ENCODE results near the gene WNT7B.

WNT7B gene

DNA sequence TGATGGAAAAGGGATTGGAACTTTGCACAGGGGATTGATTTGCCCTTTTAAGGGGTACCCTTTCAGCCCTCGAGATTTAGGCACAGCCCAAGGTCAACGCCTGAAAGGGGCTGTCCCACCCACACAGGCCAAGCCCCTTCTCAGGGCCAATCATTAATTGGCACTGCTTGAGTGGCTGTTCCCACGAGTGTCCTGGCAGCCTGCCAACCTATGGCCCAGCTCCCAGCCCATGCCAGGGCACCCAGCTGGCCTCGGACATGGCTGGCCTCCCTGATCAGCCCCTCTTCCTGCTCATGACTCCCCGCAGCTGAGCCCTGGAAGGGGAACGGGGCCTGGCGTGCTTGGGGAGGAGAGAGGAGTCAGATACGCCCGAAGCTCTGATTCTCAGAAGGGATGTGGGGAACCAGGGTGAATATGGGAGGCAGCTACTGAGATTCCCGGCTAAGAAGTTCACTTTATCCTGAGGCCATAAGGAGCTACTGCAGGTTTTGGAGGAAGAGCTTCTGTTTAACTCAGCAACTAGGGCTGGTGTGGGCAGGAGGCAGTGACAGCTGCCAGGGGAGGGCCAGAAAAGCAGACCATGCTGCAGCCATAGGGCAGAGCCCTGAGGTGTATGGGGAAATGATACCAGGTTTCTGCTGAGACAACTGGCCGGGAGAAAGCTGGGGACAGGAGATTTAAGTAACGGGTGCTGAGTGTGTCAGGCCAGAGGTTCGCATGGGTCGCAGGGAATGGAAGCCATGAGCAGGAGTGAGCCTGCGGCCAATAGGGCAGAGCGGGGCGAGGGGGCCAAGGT, 30.0 kb downstream of the WNT7B start:
- H3K36me3 ChIP-seq (ENCODE audit: control insufficient read depth, insufficient read depth, low read length), result no peaks in the 10 kb centered on the region
- no peaks in the 10 kb centered on the region for H3K27me3 ChIP-seq (ENCODE audit: control insufficient read depth, insufficient read depth, low read length)
- no peak overlapping the region for H3K4me3 ChIP-seq (ENCODE audit: low read depth, low read length)
- H3K4me1 ChIP-seq (ENCODE audit: control insufficient read depth, insufficient read depth, low read length), result no peaks in the 10 kb centered on the region
- H3K9ac ChIP-seq (ENCODE audit: low read length), result no peak overlapping the region
- no peaks in the 10 kb centered on the region for H3K9me3 ChIP-seq (ENCODE audit: control insufficient read depth, insufficient read depth, low read depth, low read length)
- H3K27ac ChIP-seq (ENCODE audit: low read depth, low read length), result no peak overlapping the region

DNA sequence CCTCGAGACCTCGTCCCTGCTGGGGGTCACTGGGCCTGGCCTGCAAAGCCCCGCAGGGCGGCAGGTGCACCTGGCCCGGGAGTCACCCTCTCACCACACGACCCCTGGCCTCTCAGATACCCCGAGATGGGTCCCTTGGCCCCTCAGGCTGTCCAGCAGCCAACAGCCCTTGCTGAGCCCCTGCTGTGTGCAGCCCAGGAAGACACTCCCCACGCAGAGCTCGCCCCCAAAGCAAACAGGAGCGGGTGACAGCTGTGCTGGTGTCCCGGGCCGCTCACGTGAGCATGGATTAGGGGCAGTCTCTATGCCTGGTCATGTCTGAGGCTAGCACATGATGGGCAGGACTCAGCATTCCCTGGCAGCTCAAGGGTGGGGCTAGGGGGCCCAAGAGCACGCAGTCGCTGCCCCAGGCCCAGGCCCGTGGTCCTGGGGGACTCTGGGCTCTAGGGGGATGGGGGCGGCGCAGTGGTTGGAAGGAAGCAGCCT, 31.3 kb downstream of the WNT7B start:
- Histone ChIP-seq H3K4me3 (ENCODE audit: low read depth, low read length) (no peak overlapping the region), H3K27me3 (ENCODE audit: control insufficient read depth, insufficient read depth, low read length) (no peaks in the 10 kb centered on the region), H3K27ac (ENCODE audit: low read depth, low read length) (no peak overlapping the region), H3K4me1 (ENCODE audit: control insufficient read depth, insufficient read depth, low read length) (no peaks in the 10 kb centered on the region), H3K36me3 (ENCODE audit: control insufficient read depth, insufficient read depth, low read length) (no peaks in the 10 kb centered on the region), H3K9me3 (ENCODE audit: control insufficient read depth, insufficient read depth, low read depth, low read length) (no peaks in the 10 kb centered on the region), H3K9ac (ENCODE audit: low read length) (no peak overlapping the region)

DNA sequence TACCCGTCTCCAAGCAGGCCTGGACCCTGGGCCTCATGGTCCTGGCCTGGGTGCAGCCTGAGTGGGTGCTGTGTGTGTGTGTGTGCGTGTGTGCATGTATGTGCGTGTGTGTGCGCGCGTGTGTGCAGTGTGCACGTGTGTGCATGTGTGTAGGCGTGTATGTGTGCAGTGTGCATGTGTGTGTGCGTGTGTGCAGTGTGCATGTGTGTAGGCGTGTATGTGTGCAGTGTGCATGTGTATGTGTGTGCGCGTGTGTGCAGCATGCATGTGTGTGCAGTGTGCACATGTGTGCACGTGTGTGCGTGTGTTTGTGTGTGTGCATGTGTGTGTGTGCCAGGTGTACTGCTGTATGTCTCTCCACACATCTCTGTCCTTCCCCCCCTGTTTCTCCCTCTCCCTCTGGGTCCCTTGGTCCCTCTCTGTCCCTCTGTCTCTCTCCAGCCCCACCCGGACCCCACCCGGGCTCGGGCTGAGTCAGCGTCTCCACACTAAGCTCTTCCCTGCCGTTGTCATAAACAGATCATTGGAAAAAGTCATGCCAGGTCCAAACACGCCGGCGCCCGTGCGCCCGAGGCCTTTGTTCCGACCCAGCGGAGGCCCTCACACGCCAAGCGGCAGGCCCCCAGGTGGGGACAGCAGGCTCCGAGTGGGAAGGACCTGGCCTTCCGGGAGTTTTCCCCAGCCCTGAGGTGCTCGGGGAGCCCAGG, 34.0 kb downstream of the WNT7B start:
- Histone ChIP-seq H3K9me3 (ENCODE audit: control insufficient read depth, insufficient read depth, low read depth, low read length) (no peaks in the 10 kb centered on the region), H3K36me3 (ENCODE audit: control insufficient read depth, insufficient read depth, low read length) (no peaks in the 10 kb centered on the region), H3K4me1 (ENCODE audit: control insufficient read depth, insufficient read depth, low read length) (no peaks in the 10 kb centered on the region), H3K9ac (ENCODE audit: low read length) (no peak overlapping the region), H3K27ac (ENCODE audit: low read depth, low read length) (no peak overlapping the region), H3K4me3 (ENCODE audit: low read depth, low read length) (no peak overlapping the region), H3K27me3 (ENCODE audit: control insufficient read depth, insufficient read depth, low read length) (no peaks in the 10 kb centered on the region)

GRCh38 chr22:45942344-45942743, 34.6 kb downstream of the WNT7B start:
- Histone ChIP-seq H3K9me3 (ENCODE audit: control insufficient read depth, insufficient read depth, low read depth, low read length) (no peaks in the 10 kb centered on the region), H3K9ac (ENCODE audit: low read length) (no peak overlapping the region), H3K4me3 (ENCODE audit: low read depth, low read length) (no peak overlapping the region), H3K4me1 (ENCODE audit: control insufficient read depth, insufficient read depth, low read length) (no peaks in the 10 kb centered on the region), H3K36me3 (ENCODE audit: control insufficient read depth, insufficient read depth, low read length) (no peaks in the 10 kb centered on the region), H3K27ac (ENCODE audit: low read depth, low read length) (no peak overlapping the region), H3K27me3 (ENCODE audit: control insufficient read depth, insufficient read depth, low read length) (no peaks in the 10 kb centered on the region)

- Histone ChIP-seq H3K27me3 (ENCODE audit: control insufficient read depth, insufficient read depth, low read length) (no peaks in the 10 kb centered on the region; the same call in 1 of the 2 replicates), H3K9ac (ENCODE audit: low read length) (no peak overlapping the region), H3K36me3 (ENCODE audit: control insufficient read depth, insufficient read depth, low read length) (no peaks in the 10 kb centered on the region), H3K9me3 (ENCODE audit: control insufficient read depth, insufficient read depth, low read depth, low read length) (no peaks in the 10 kb centered on the region), H3K4me3 (ENCODE audit: low read depth, low read length) (no peak overlapping the region), H3K4me1 (ENCODE audit: control insufficient read depth, insufficient read depth, low read length) (no peaks in the 10 kb centered on the region), H3K27ac (ENCODE audit: low read depth, low read length) (no peak overlapping the region)
Measured at GRCh38 chr22:45938913-45939312, 38.0 kb downstream of the WNT7B start.

DNA sequence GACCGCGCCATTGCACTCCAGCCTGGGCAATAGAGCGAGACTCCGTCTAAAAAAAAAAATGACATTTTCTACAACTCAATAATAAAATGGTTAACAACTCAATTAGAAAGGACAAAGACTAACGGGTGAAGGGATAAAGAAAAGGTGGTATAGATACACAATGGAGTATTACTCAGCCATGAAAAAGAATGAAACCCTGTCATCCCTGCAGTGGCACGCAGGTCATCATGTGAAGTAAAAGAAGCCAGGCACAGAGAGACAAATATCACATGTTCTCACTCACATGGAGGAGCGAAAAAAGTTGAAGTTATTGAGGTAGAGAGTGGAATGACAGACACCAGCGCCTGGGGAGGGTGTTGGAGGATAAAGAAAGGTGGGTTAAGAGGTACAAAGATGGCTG, 39.0 kb downstream of the WNT7B start:
- no peak overlapping the region for H3K4me3 ChIP-seq (ENCODE audit: low read depth, low read length)
- H3K36me3 ChIP-seq (ENCODE audit: control insufficient read depth, insufficient read depth, low read length), result no peaks in the 10 kb centered on the region
- H3K9me3 ChIP-seq (ENCODE audit: control insufficient read depth, insufficient read depth, low read depth, low read length), result no peaks in the 10 kb centered on the region
- no peaks in the 10 kb centered on the region; the same call in 1 of the 2 replicates for H3K27me3 ChIP-seq (ENCODE audit: control insufficient read depth, insufficient read depth, low read length)
- no peaks in the 10 kb centered on the region for H3K4me1 ChIP-seq (ENCODE audit: control insufficient read depth, insufficient read depth, low read length)
- no peak overlapping the region for H3K9ac ChIP-seq (ENCODE audit: low read length)
- no peak overlapping the region for H3K27ac ChIP-seq (ENCODE audit: low read depth, low read length)

DNA sequence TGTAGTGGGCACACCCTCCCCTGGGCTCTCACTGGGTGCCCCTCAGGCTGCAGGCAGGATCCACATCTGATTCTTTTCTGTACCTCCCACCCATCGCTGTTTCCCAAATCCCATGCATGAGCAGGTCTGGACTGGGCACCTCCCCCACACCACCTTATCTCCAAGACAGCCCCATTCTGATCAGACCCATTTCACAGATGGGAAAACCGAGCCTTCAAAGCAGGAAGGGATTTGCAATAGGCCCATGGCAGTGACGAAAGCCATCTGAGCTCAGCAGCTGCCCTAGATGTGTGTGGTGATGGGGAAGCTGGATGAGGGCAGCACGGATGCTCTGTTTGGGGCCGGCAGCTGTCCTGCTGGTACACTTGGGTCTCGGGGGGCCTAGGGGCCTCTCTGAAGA, 41.4 kb downstream of the WNT7B start:
- Histone ChIP-seq H3K9me3 (ENCODE audit: control insufficient read depth, insufficient read depth, low read depth, low read length) (no peaks in the 10 kb centered on the region), H3K27ac (ENCODE audit: low read depth, low read length) (no peak overlapping the region), H3K36me3 (ENCODE audit: control insufficient read depth, insufficient read depth, low read length) (no peaks in the 10 kb centered on the region), H3K27me3 (ENCODE audit: control insufficient read depth, insufficient read depth, low read length) (peaks cover 12% of the 10 kb centered on the region; the same call in 1 of the 2 replicates), H3K4me1 (ENCODE audit: control insufficient read depth, insufficient read depth, low read length) (no peaks in the 10 kb centered on the region; the same call in 1 of the 2 replicates), H3K4me3 (ENCODE audit: low read depth, low read length) (no peak overlapping the region), H3K9ac (ENCODE audit: low read length) (no peak overlapping the region)

- H3K27ac ChIP-seq (ENCODE audit: low read depth, low read length), result no peak overlapping the region
- H3K9me3 ChIP-seq (ENCODE audit: control insufficient read depth, insufficient read depth, low read depth, low read length), result no peaks in the 10 kb centered on the region
- H3K27me3 ChIP-seq (ENCODE audit: control insufficient read depth, insufficient read depth, low read length), result peaks cover 19% of the 10 kb centered on the region; the same call in 1 of the 2 replicates
- H3K9ac ChIP-seq (ENCODE audit: low read length), result no peak overlapping the region
- H3K4me1 ChIP-seq (ENCODE audit: control insufficient read depth, insufficient read depth, low read length), result no peaks in the 10 kb centered on the region; the same call in 1 of the 2 replicates
- no peak overlapping the region for H3K4me3 ChIP-seq (ENCODE audit: low read depth, low read length)
- no peaks in the 10 kb centered on the region for H3K36me3 ChIP-seq (ENCODE audit: control insufficient read depth, insufficient read depth, low read length)
Measured at GRCh38 chr22:45934659-45935341, 42.2 kb downstream of the WNT7B start.

DNA sequence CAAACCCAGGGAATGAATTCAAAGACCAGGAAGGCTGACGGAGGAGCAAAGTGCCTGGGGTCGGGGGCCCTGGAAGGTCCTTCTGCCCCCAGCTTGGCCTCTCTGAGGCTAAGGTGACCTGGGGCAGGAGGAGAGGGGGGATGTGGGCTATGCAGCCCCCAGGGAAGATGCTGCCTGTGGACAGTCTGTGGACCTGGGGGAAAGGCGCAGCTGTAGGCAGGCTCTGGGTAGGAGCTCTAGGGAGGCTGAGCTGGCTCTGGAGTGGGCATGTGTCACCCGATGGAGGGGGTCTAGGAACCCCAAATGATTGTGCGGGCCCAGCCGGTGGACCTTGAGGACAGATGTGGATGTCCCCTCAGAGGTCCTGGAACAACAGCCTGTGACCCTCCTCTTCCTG, 42.8 kb downstream of the WNT7B start:
- Histone ChIP-seq H3K27ac (ENCODE audit: low read depth, low read length) (no peak overlapping the region), H3K9ac (ENCODE audit: low read length) (no peak overlapping the region), H3K27me3 (ENCODE audit: control insufficient read depth, insufficient read depth, low read length) (peaks cover 22% of the 10 kb centered on the region; the same call in 1 of the 2 replicates), H3K4me3 (ENCODE audit: low read depth, low read length) (no peak overlapping the region), H3K4me1 (ENCODE audit: control insufficient read depth, insufficient read depth, low read length) (no peaks in the 10 kb centered on the region; the same call in 1 of the 2 replicates), H3K36me3 (ENCODE audit: control insufficient read depth, insufficient read depth, low read length) (no peaks in the 10 kb centered on the region), H3K9me3 (ENCODE audit: control insufficient read depth, insufficient read depth, low read depth, low read length) (no peaks in the 10 kb centered on the region)

GRCh38 chr22:45933506-45934167, 43.3 kb downstream of the WNT7B start:
- H3K4me1 ChIP-seq (ENCODE audit: control insufficient read depth, insufficient read depth, low read length), result no peaks in the 10 kb centered on the region; the same call in 1 of the 2 replicates
- H3K9ac ChIP-seq (ENCODE audit: low read length), result no peak overlapping the region
- peaks cover 22% of the 10 kb centered on the region; the same call in 1 of the 2 replicates for H3K27me3 ChIP-seq (ENCODE audit: control insufficient read depth, insufficient read depth, low read length)
- no peaks in the 10 kb centered on the region for H3K36me3 ChIP-seq (ENCODE audit: control insufficient read depth, insufficient read depth, low read length)
- no peaks in the 10 kb centered on the region for H3K9me3 ChIP-seq (ENCODE audit: control insufficient read depth, insufficient read depth, low read depth, low read length)
- H3K4me3 ChIP-seq (ENCODE audit: low read depth, low read length), result no peak overlapping the region
- no peak overlapping the region for H3K27ac ChIP-seq (ENCODE audit: low read depth, low read length)
